Measurements from ENCODE around the gene MESP1.

- TF ChIP-seq POLR2A (IDR thresholded peaks at IDR 0.05) (no peak), CTCF (IDR thresholded peaks at IDR 0.05) (no peak)
Observed at GRCh38 chr15:89725064-89725463, 26.0 kb downstream of the MESP1 start.
